ENCODE measurements around the gene RABAC1.

The RABAC1 gene

GRCh38 chr19:41925208-41926003 is 33.7 kb downstream of the RABAC1 start:
- Mint-ChIP-seq H3K27me3 (peaks cover 44% of the 10 kb centered on the region), H3K4me3 (no peak overlapping the region), H3K36me3 (no peaks in the 10 kb centered on the region), H3K9me3 (no peaks in the 10 kb centered on the region), H3K27ac (no peak overlapping the region), H3K4me1 (peaks cover 28% of the 10 kb centered on the region)
- DNase-seq: no peak
- CTCF ChIA-PET: interaction anchor here (1.0 kb wide), 1 partner anchor 8 kb away, joined by 3 read pairs; no protein-coding TSS in a partner anchor

- H3K36me3 Mint-ChIP-seq: no peaks in the 10 kb centered on the region
- peaks cover 34% of the 10 kb centered on the region for H3K27me3 Mint-ChIP-seq
- peaks cover 19% of the 10 kb centered on the region for H3K4me1 Mint-ChIP-seq
- CTCF ChIA-PET: interaction anchor here (1.0 kb wide), 1 partner anchor 9 kb away, joined by 3 read pairs; no protein-coding TSS in a partner anchor
- H3K27ac Mint-ChIP-seq: no peak overlapping the region
- no peaks in the 10 kb centered on the region for H3K9me3 Mint-ChIP-seq
- no peak overlapping the region for H3K4me3 Mint-ChIP-seq
- no peak for DNase-seq
These were observed 34.7 kb downstream of the RABAC1 start for GRCh38 chr19:41924151-41925145.

- Mint-ChIP-seq H3K27ac (no peak overlapping the region), H3K27me3 (peaks cover 27% of the 10 kb centered on the region), H3K4me3 (no peak overlapping the region), H3K36me3 (no peaks in the 10 kb centered on the region), H3K9me3 (no peaks in the 10 kb centered on the region), H3K4me1 (peaks cover 12% of the 10 kb centered on the region)
- CTCF ChIA-PET: no interaction called here
- DNase-seq: no peak
These were observed 35.9 kb downstream of the RABAC1 start for GRCh38 chr19:41923045-41923788.

GRCh38 chr19:41922585-41922984 is 36.5 kb downstream of the RABAC1 start:
- CTCF ChIA-PET: no interaction called here
- Mint-ChIP-seq H3K27ac (no peak overlapping the region), H3K4me1 (peaks cover 10% of the 10 kb centered on the region), H3K4me3 (no peak overlapping the region), H3K36me3 (no peaks in the 10 kb centered on the region), H3K27me3 (peaks cover 27% of the 10 kb centered on the region), H3K9me3 (no peaks in the 10 kb centered on the region)
- DNase-seq: no peak

- Mint-ChIP-seq H3K4me3 (no peak overlapping the region), H3K27me3 (peaks cover 27% of the 10 kb centered on the region), H3K4me1 (peaks cover 10% of the 10 kb centered on the region), H3K27ac (no peak overlapping the region), H3K9me3 (no peaks in the 10 kb centered on the region), H3K36me3 (no peaks in the 10 kb centered on the region)
- CTCF ChIA-PET: no interaction called here
- DNase-seq: no peak
These were observed 37.2 kb downstream of the RABAC1 start for GRCh38 chr19:41921577-41922576.

- no peaks in the 10 kb centered on the region for H3K36me3 Mint-ChIP-seq
- CTCF ChIA-PET: no interaction called here
- H3K4me1 Mint-ChIP-seq: peaks cover 10% of the 10 kb centered on the region
- no peaks in the 10 kb centered on the region for H3K9me3 Mint-ChIP-seq
- H3K27me3 Mint-ChIP-seq: peaks cover 27% of the 10 kb centered on the region
- no peak overlapping the region for H3K4me3 Mint-ChIP-seq
- DNase-seq: no peak
- H3K27ac Mint-ChIP-seq: no peak overlapping the region
These were observed 38.1 kb downstream of the RABAC1 start for GRCh38 chr19:41920882-41921576.

GRCh38 chr19:41919948-41920712 is 39.0 kb downstream of the RABAC1 start:
- H3K9me3 Mint-ChIP-seq: no peaks in the 10 kb centered on the region
- H3K27me3 Mint-ChIP-seq: peaks cover 27% of the 10 kb centered on the region
- no peak for DNase-seq
- H3K4me1 Mint-ChIP-seq: peaks cover 10% of the 10 kb centered on the region
- CTCF ChIA-PET: no interaction called here
- H3K4me3 Mint-ChIP-seq: no peak overlapping the region
- no peaks in the 10 kb centered on the region for H3K36me3 Mint-ChIP-seq
- H3K27ac Mint-ChIP-seq: no peak overlapping the region

GRCh38 chr19:41918653-41919244 is 40.4 kb downstream of the RABAC1 start:
- no peak for DNase-seq
- Mint-ChIP-seq H3K9me3 (no peaks in the 10 kb centered on the region), H3K4me3 (no peak overlapping the region), H3K36me3 (no peaks in the 10 kb centered on the region), H3K27ac (no peak overlapping the region), H3K27me3 (peaks cover 27% of the 10 kb centered on the region), H3K4me1 (peaks cover 14% of the 10 kb centered on the region)
- CTCF ChIA-PET: interaction anchor here (0.9 kb wide), 1 partner anchor 15 kb away, joined by 3 read pairs; no protein-coding TSS in a partner anchor

GRCh38 chr19:41918095-41918494 is 41.0 kb downstream of the RABAC1 start:
- peaks cover 10% of the 10 kb centered on the region for H3K4me1 Mint-ChIP-seq
- no peak overlapping the region for H3K4me3 Mint-ChIP-seq
- CTCF ChIA-PET: no interaction called here
- no peak for DNase-seq
- no peaks in the 10 kb centered on the region for H3K36me3 Mint-ChIP-seq
- H3K27me3 Mint-ChIP-seq: peaks cover 23% of the 10 kb centered on the region
- H3K9me3 Mint-ChIP-seq: no peaks in the 10 kb centered on the region
- no peak overlapping the region for H3K27ac Mint-ChIP-seq

- Mint-ChIP-seq H3K9me3 (no peaks in the 10 kb centered on the region), H3K4me3 (no peak overlapping the region), H3K4me1 (peaks cover 9% of the 10 kb centered on the region), H3K27me3 (peaks cover 19% of the 10 kb centered on the region), H3K36me3 (no peaks in the 10 kb centered on the region), H3K27ac (no peak overlapping the region)
- CTCF ChIA-PET: no interaction called here
- no peak for DNase-seq
These were observed 41.4 kb downstream of the RABAC1 start for GRCh38 chr19:41917676-41918075.

- peaks cover 2% of the 10 kb centered on the region for H3K27me3 Mint-ChIP-seq
These were observed 43.2 kb downstream of the RABAC1 start for GRCh38 chr19:41915776-41916414.

More at GRCh38 chr19:41915776-41916414, 43.2 kb downstream of the RABAC1 start:
- CTCF ChIA-PET: no interaction called here
- peaks cover 8% of the 10 kb centered on the region for H3K4me1 Mint-ChIP-seq
- no peak overlapping the region for H3K27ac Mint-ChIP-seq
- DNase-seq: no peak
- no peak overlapping the region for H3K4me3 Mint-ChIP-seq
- no peaks in the 10 kb centered on the region for H3K9me3 Mint-ChIP-seq
- H3K36me3 Mint-ChIP-seq: peaks cover 8% of the 10 kb centered on the region
